Activated B cell treated with CpG ODN at 0.5 μM for 24 hours (primary cell): Measurements from ENCODE around the gene LRRC59. TPM values are rescaled to one million over a fixed set of nuclear protein-coding genes. Genes with fewer than 3 reads are reported as not detected.

ENCODE experiments used
- ATAC-seq: fragments of 200-7000 bp; cut with Tn5 transposase; one replicate; pipeline ENCODE4 v1.10.0; 2021; ENCODE audit warnings: low read depth, mild to moderate bottlenecking, moderate library complexity
- CTCF ChIA-PET: fragments of 350-600 bp; sonication (Branson Sonifier 250); formaldehyde crosslinking; loops from one replicate; lab custom pipeline; 2021; ENCODE audit warnings: antibody characterized with exemption; lab: Charles Lee
- POLR2A ChIA-PET: fragments of 350-600 bp; sonication (Branson Sonifier 250); formaldehyde crosslinking; loops from one replicate; lab custom pipeline; 2021; ENCODE audit warnings: antibody characterized with exemption; lab: Charles Lee
- DNase-seq: peaks from one replicate; pipeline ENCODE4 v3.0.0; 2022
- H3K27ac Mint-ChIP-seq: one replicate; pipeline ENCODE4 v1.8.0; 2020; ENCODE audit warnings: mixed read lengths
- H3K27me3 Mint-ChIP-seq: one replicate; pipeline ENCODE4 v1.8.0; 2021; ENCODE audit warnings: mixed read lengths
- H3K36me3 Mint-ChIP-seq: one replicate; pipeline ENCODE4 v1.8.0; 2021; ENCODE audit warnings: low read depth, mixed read lengths
- H3K4me1 Mint-ChIP-seq: one replicate; pipeline ENCODE4 v1.8.0; 2021; ENCODE audit warnings: mixed read lengths
- H3K4me3 Mint-ChIP-seq: one replicate; pipeline ENCODE4 v1.8.0; 2020; ENCODE audit warnings: mild to moderate bottlenecking, mixed read lengths
- H3K9me3 Mint-ChIP-seq: one replicate; pipeline ENCODE4 v1.8.0; 2020; ENCODE audit warnings: mixed read lengths
- intact Hi-C: fragments of 100-400 bp; cut with micrococcal nuclease; formaldehyde crosslinking; loops from one replicate; pipeline ENCODE4 v1.15.1; 2024
- total RNA-seq: library from RNA; stranded (reverse); gene quantifications from 2 replicates; pipeline ENCODE4 v1.2.3, GENCODE V29; 2022
- TF ChIP-seq, protein P1 (sequence below): fragments of 200-600 bp; IDR thresholded peaks from one replicate; pipeline ENCODE4 v1.8.0; 2022; ENCODE audit warnings: antibody characterized with exemption, mild to moderate bottlenecking

LRRC59 gene
- total RNA-seq, 1 donor from 2014 or later: 42.0 TPM

DNA sequence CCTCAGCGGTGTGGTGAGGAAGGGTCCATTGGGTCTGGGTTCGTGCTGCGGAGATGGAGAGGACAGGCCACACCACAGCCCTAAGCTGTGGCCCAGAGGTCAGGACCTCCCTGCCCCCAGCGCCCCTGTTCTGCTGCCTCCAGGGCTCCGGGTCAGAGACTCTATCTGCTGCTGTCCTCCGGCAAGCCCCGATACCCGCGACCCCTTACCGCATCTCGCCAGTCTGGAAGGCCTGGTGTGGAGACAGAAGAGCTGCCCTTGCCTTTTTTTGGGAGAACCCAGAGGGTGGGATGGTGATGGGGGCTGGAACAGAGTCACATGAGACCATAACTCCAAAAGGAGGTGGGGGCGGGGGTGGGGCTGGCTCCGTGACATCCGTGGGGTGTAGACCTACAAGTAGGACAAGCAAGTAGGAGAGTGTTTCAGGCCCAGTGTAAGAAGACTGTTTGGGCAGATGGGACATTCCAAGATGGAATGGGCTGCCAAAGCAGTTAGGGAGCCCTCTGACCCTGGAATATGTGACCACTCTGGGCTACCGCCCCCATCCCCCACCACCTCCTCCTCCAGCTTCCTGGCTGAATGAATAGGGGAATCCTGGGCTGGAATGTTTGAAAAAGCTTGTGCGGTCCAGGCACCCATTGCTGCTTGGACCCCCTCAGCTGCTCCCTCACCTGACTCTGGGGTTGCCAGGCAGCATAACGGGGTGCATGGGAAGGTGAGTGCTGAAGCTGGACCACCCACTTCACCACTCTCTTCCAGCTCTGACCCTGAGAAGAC, 50.0 kb downstream of the LRRC59 start:
- CTCF ChIA-PET: interaction anchor here (1.0 to 3.2 kb wide), 3 partner anchors 15 to 253 kb away, joined by 3 to 21 read pairs (median 4); partner anchors contain the start of gene LRRC59
- Mint-ChIP-seq H3K4me3 (peak overlapping the region; percentile 89), H3K27ac (peak overlapping the region; percentile 50), H3K27me3 (no peaks in the 10 kb centered on the region), H3K36me3 (peaks cover 2% of the 10 kb centered on the region), H3K4me1 (peaks cover 24% of the 10 kb centered on the region), H3K9me3 (no peaks in the 10 kb centered on the region)
- POLR2A ChIA-PET: interaction anchor here (0.6 to 1.6 kb wide), 6 partner anchors 12 to 495 kb away, joined by 3 to 7 read pairs (median 6); partner anchors contain the start of gene LRRC59
- intact Hi-C loops: loop anchor here (2.0 kb wide), 1 partner anchor 49 kb away; the partner anchor contains the start of gene LRRC59
- TF ChIP-seq, protein P1, sequence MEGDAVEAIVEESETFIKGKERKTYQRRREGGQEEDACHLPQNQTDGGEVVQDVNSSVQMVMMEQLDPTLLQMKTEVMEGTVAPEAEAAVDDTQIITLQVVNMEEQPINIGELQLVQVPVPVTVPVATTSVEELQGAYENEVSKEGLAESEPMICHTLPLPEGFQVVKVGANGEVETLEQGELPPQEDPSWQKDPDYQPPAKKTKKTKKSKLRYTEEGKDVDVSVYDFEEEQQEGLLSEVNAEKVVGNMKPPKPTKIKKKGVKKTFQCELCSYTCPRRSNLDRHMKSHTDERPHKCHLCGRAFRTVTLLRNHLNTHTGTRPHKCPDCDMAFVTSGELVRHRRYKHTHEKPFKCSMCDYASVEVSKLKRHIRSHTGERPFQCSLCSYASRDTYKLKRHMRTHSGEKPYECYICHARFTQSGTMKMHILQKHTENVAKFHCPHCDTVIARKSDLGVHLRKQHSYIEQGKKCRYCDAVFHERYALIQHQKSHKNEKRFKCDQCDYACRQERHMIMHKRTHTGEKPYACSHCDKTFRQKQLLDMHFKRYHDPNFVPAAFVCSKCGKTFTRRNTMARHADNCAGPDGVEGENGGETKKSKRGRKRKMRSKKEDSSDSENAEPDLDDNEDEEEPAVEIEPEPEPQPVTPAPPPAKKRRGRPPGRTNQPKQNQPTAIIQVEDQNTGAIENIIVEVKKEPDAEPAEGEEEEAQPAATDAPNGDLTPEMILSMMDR: no peak
- no peak for ATAC-seq
- DNase-seq: no peak

DNA sequence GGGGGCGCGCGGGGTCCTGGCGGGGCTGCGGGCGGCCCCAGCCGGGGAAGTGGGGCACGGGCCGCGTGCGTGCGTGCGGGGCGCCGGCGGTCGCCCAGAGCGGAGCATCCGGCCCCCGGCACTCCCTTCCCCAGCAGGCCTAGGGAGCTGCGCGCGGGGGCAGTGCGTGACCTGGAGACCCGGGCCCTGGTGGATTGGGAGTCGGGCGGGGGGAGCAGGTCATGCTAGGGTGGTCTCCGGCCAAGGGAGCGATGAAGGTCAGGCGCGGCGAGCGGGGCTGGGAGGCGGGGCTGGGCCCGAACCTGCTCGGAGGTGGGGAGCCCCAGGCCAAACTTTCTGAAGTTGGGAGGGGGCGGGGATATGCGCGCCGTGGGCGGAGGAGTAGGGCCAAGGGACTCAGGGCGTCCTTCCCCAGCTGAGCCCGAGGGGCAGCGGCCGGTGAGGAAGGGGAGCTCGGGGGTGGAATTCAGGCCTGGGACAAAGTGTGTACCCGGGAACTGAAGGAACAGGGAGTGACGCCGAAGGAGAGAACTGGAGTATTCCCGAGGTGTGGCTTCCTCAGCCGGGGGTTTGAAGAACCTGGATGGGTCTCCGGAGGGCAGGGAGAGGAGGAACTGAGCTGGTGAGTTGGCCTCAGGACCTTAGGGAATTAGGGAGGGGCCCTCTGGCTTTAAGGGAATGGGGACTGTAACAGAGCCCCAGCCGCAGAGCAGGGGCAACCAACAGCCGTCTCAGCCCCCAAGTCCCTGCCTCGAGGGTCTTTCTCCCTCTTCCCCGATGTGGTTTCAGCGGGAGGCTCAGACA, 50.8 kb downstream of the LRRC59 start:
- ChIA-PET POLR2A (interaction anchor here (0.5 to 1.6 kb wide), 9 partner anchors 11 to 817 kb away, joined by 3 to 7 read pairs (median 4); partner anchors contain the start of genes EME1, LRRC59, MRPL27 and PPP1R9B), CTCF (interaction anchor here (1.0 to 3.2 kb wide), 3 partner anchors 16 to 252 kb away, joined by 3 to 21 read pairs (median 4); partner anchors contain the start of gene LRRC59)
- TF ChIP-seq, protein P1: no peak
- DNase-seq: no peak
- Mint-ChIP-seq H3K4me1 (peaks cover 24% of the 10 kb centered on the region), H3K36me3 (peaks cover 1% of the 10 kb centered on the region), H3K27ac (peak overlapping the region; percentile 80), H3K27me3 (no peaks in the 10 kb centered on the region), H3K9me3 (no peaks in the 10 kb centered on the region), H3K4me3 (peak overlapping the region; percentile 89)
- peak; percentile 59 for ATAC-seq
- intact Hi-C loops: loop anchor here (1.0 to 2.0 kb wide), 3 partner anchors 50 to 251 kb away; partner anchors contain the start of genes LRRC59, MYCBPAP and PDK2

DNA sequence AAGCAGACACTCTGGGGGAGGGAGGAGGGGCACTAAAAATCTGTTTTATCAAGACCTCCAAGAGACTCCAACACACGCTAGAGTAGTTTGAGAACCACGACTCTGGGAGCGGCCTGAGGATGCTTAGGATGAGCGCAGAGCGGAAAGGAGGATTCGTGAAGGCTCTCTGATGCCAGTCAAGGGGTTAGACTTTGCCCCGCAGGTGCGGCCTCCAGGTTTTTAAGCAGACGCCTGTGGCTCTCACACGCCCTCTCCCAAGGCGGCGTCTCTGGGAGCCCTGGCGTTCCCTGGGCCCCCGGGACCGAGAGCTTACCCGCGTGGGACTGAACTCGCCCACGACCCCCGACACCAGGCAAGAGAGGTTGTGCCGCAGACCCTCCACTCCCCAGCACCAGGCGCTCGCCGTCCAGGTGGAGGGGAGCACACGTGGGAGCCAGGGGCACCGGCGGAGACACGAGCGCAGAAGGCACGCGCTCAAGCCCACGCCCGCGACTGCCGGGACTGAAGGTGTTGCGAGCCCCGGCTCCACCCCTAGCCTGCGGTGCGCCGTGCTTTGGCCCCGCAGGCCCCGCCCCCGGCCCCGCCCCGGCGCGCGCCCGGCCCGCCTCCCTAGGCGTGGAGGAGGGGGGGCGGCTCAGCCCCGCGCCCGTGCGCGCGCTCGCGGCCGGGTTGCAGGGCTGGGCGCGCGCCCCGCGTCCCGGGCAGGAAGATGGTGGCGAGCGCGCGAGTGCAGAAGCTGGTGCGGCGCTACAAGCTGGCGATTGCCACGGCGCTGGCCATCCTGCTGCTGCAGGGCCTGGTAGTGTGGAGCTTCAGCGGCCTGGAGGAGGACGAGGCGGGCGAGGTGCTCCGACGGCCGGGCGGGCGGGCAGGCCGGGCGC, 51.7 kb downstream of the LRRC59 start, which contains the start of gene XYLT2:
XYLT2 (plus strand) TSS at position 695 of the 881 bp plus-strand sequence; CDS start at position 710, 15 bp downstream.
- peak within 1 kb of the TSS; percentile 90 for H3K4me3 Mint-ChIP-seq
- TF ChIP-seq, protein P1: no peak
- POLR2A ChIA-PET: interaction anchor here (0.5 to 1.6 kb wide), 7 partner anchors 14 to 816 kb away, joined by 3 to 7 read pairs (median 4); partner anchors contain the start of genes EME1, LRRC59 and MRPL27
- DNase-seq (peak; percentile 97), ATAC-seq (peak; percentile 94)
- H3K36me3 Mint-ChIP-seq: peaks cover 1% of the 10 kb centered on the region
- H3K4me1 Mint-ChIP-seq: peaks cover 24% of the 10 kb centered on the region
- CTCF ChIA-PET: interaction anchor here (3.2 kb wide), 1 partner anchor 16 kb away, joined by 21 read pairs; no protein-coding TSS in a partner anchor
- no peaks in the 10 kb centered on the region for H3K9me3 Mint-ChIP-seq
- H3K27me3 Mint-ChIP-seq: no peaks in the 10 kb centered on the region
- H3K27ac Mint-ChIP-seq: peak within 1 kb of the TSS; percentile 89
- intact Hi-C loops: loop anchor here (1.0 to 2.0 kb wide), 5 partner anchors 27 to 250 kb away; partner anchors contain the start of genes LRRC59, MYCBPAP and PDK2

DNA sequence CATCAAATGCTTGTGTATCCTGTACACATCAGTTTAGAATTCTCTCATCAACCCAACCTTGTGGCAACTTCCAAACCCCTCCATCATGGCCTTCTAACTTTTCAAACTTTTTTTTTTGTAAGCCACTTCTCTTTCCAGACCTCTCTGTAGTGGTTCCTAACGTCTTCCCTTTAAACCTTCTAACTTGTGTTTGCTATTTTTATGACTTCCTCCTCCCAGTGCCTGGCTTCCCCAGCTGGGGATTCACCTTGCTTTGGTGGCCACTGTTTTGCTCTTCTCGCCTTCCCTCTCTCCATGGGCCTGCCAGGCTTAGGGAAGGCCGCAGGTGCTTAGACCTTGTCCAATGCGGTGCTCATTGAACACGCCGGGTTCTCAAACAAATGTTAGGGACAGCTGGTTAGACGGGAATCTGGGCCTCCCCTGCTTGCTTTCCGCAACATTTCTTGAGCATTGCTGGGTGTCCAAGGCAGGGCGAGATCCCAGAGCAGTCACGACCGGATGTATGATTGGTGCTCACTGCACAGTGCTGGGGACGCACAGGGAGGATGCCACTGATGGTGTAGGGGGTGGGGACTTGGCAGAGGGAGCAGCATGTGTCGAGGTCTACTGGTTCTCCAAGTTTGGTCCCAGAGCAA, 52.5 kb downstream of the LRRC59 start:
- TF ChIP-seq, protein P1: no peak
- peaks cover 24% of the 10 kb centered on the region for H3K4me1 Mint-ChIP-seq
- POLR2A ChIA-PET: interaction anchor here (0.7 kb wide), 2 partner anchors 56 to 220 kb away, joined by 3 to 5 read pairs; no protein-coding TSS in a partner anchor
- CTCF ChIA-PET: no interaction called here
- ATAC-seq (no peak), DNase-seq (no peak)
- H3K36me3 Mint-ChIP-seq: peaks cover 1% of the 10 kb centered on the region
- H3K27me3 Mint-ChIP-seq: no peaks in the 10 kb centered on the region
- H3K9me3 Mint-ChIP-seq: no peaks in the 10 kb centered on the region
- H3K4me3 Mint-ChIP-seq: peak overlapping the region; percentile 78
- no peak overlapping the region for H3K27ac Mint-ChIP-seq
- intact Hi-C loops: loop anchor here (1.0 kb wide), 2 partner anchors 27 to 134 kb away; no protein-coding TSS in a partner anchor
